HepG2 (cell line): Measurements from ENCODE around the gene SLC25A15. TPM values are rescaled to one million over a fixed set of nuclear protein-coding genes. Genes with fewer than 3 reads are reported as not detected.

Experiments
- ATAC-seq: fragments of 200-7000 bp; cut with Tn5 transposase; 3 replicates; pipeline ENCODE4 v1.9.1; 2020; ENCODE audit warnings: mild to moderate bottlenecking, moderate library complexity
- BruUV-seq: library from RNA; stranded (reverse); fragments of 400-500 nt; replicated peaks from 2 replicates; lab custom pipeline; 2021; lab: Mats Ljungman, UMichigan
- CTCF ChIA-PET: fragments of 300-600 bp; formaldehyde crosslinking; extraction: SDS; loops from one replicate; lab custom pipeline; 2021; ENCODE audit warnings: low total read pairs, inconsistent platforms, low intra/inter-chr PET ratio; lab: Yijun Ruan, JAX
- POLR2A ChIA-PET: fragments of 350-600 bp; sonication (Branson Sonifier 250); formaldehyde crosslinking; loops from one replicate; lab custom pipeline; 2020; ENCODE audit warnings: antibody characterized with exemption, inconsistent platforms; lab: Yijun Ruan, JAX
- DNase-seq: peaks from one replicate; pipeline ENCODE4 v3.0.0-alpha.2; 2015; ENCODE audit warnings: low spot score
- FAIRE-seq: peaks from 3 replicates; lab custom pipeline; 2011; peaks lifted over from hg19 to GRCh38; lab: Jason Lieb, UNC
- H2AFZ ChIP-seq: one replicate; pipeline ENCODE4 v1.6.1; 2011; ENCODE audit warnings: low read length, inconsistent platforms
- H3K27ac ChIP-seq: fragments of 300-600 bp; 3 replicates; pipeline ENCODE4 v1.8.0; 2011; ENCODE audit warnings: mixed run types, mild to moderate bottlenecking, mixed read lengths, low read length, inconsistent platforms; ENCODE audit not compliant: insufficient read depth; ENCODE audit errors: extremely low read length
- H3K27me3 ChIP-seq, 2 experiments: fragments of 200-600 bp in 1 of 2; 2 replicates in 1 of 2; 3 replicates in 1 of 2; pipeline versions ENCODE4 v1.6.0 to v1.8.0; 2011; ENCODE audit warnings: low read length in 2 of 2, mild to moderate bottlenecking in 2 of 2, moderate library complexity in 2 of 2, inconsistent platforms in 1 of 2; ENCODE audit not compliant: insufficient read depth in 2 of 2, control insufficient read depth in 1 of 2
- H3K36me3 ChIP-seq, 2 experiments: fragments of 200-600 bp in 1 of 2; replicated peaks in 1 of 2; 2 replicates in 1 of 2; 3 replicates in 1 of 2; pipeline versions ENCODE4 v1.5.1 to v1.8.0; 2011; ENCODE audit warnings: low read length in 2 of 2, inconsistent platforms in 1 of 2; ENCODE audit not compliant: insufficient read depth in 2 of 2, control insufficient read depth in 1 of 2
- H3K4me1 ChIP-seq: 2 replicates; pipeline ENCODE4 v1.5.1; 2012; ENCODE audit warnings: low read length, inconsistent platforms; ENCODE audit not compliant: insufficient read depth
- H3K4me2 ChIP-seq: 2 replicates; pipeline ENCODE4 v1.6.0; 2011; ENCODE audit warnings: low read depth, low read length, inconsistent platforms
- H3K4me3 ChIP-seq, 3 experiments: fragments of 200-600 bp in 1 of 3; sonication (generic), shearing (Covaris generic) in 1 of 3; replicated peaks in 1 of 3; 2 replicates each; pipeline ENCODE4 v1.5.1; 2011 to 2016; ENCODE audit warnings: low read length in 3 of 3, inconsistent platforms in 2 of 3, low read depth in 2 of 3, mild to moderate bottlenecking in 2 of 3, control low read depth in 1 of 3, mixed read lengths in 1 of 3; ENCODE audit not compliant: insufficient read depth in 1 of 3
- H3K79me2 ChIP-seq: one replicate; pipeline ENCODE4 v1.6.1; 2011; ENCODE audit warnings: low read length, inconsistent platforms; ENCODE audit not compliant: insufficient read depth
- H3K9ac ChIP-seq: 2 replicates; pipeline ENCODE4 v1.6.0; 2011; ENCODE audit warnings: mild to moderate bottlenecking, low read depth, low read length, inconsistent platforms; ENCODE audit not compliant: insufficient read depth
- H3K9me3 ChIP-seq: 2 replicates; pipeline ENCODE4 v1.5.1; 2012; ENCODE audit warnings: mild to moderate bottlenecking, low read length
- H4K20me1 ChIP-seq: 2 replicates; pipeline ENCODE4 v1.6.0; 2011; ENCODE audit warnings: inconsistent platforms, mild to moderate bottlenecking, low read length, moderate library complexity; ENCODE audit not compliant: insufficient read depth
- CENPX ChIP-seq: sonication (generic); formaldehyde crosslinking; IDR thresholded peaks from 2 replicates; pipeline ENCODE4 v1.9.0; 2021; ENCODE audit warnings: mild to moderate bottlenecking, missing genetic modification reagents, moderate library complexity
- FOXM1 ChIP-seq: sonication (generic); formaldehyde crosslinking; IDR thresholded peaks from 2 replicates; pipeline ENCODE4 v1.5.0; 2020; ENCODE audit warnings: missing genetic modification reagents
- GFI1 ChIP-seq: sonication (generic); formaldehyde crosslinking; IDR thresholded peaks from 2 replicates; pipeline ENCODE4 v1.5.0; 2020; ENCODE audit warnings: missing genetic modification reagents, mild to moderate bottlenecking, borderline replicate concordance
- MLLT10 ChIP-seq: sonication (generic); formaldehyde crosslinking; IDR thresholded peaks from 2 replicates; pipeline ENCODE4 v1.4.0; 2020; ENCODE audit warnings: missing genetic modification reagents
- NBN ChIP-seq: fragments of 450-650 bp; conservative IDR thresholded peaks from 2 replicates; pipeline ENCODE4 v1.6.1; 2017
- PLRG1 ChIP-seq: fragments of 450-650 bp; conservative IDR thresholded peaks from 2 replicates; pipeline ENCODE4 v1.6.1; 2016
- PRMT3 ChIP-seq: sonication (generic); formaldehyde crosslinking; IDR thresholded peaks from 2 replicates; pipeline ENCODE4 v1.8.1; 2022; ENCODE audit warnings: low read depth, mild to moderate bottlenecking, moderate library complexity, missing genetic modification reagents, borderline replicate concordance
- PRPF4 ChIP-seq: fragments of 200-400 bp; formaldehyde crosslinking; IDR thresholded peaks from 2 replicates; pipeline ENCODE4 v1.6.1; 2016; ENCODE audit warnings: low read length, low read depth; ENCODE audit not compliant: poor library complexity, severe bottlenecking
- PTBP1 ChIP-seq: fragments of 200-400 bp; formaldehyde crosslinking; IDR thresholded peaks from 2 replicates; pipeline ENCODE4 v1.6.1; 2018; ENCODE audit warnings: low read length, low read depth; ENCODE audit not compliant: poor library complexity, severe bottlenecking
- SPEN ChIP-seq: sonication (generic); formaldehyde crosslinking; IDR thresholded peaks from 2 replicates; pipeline ENCODE4 v1.5.1; 2020; ENCODE audit warnings: low read depth, mild to moderate bottlenecking, missing genetic modification reagents
- SRY ChIP-seq: sonication (generic); formaldehyde crosslinking; IDR thresholded peaks from 2 replicates; pipeline ENCODE4 v1.8.0; 2022; ENCODE audit warnings: mild to moderate bottlenecking, missing genetic modification reagents
- TBX2 ChIP-seq: sonication (generic); formaldehyde crosslinking; IDR thresholded peaks from 2 replicates; pipeline ENCODE4 v1.5.0; 2020; ENCODE audit warnings: missing genetic modification reagents, mild to moderate bottlenecking, borderline replicate concordance
- ZNF101 ChIP-seq: sonication (generic); formaldehyde crosslinking; IDR thresholded peaks from 2 replicates; pipeline ENCODE4 v1.4.0; 2020; ENCODE audit warnings: mild to moderate bottlenecking, low read depth, missing genetic modification reagents, borderline replicate concordance
- ZNF124 ChIP-seq: sonication (generic); formaldehyde crosslinking; IDR thresholded peaks from 2 replicates; pipeline ENCODE4 v1.4.0; 2020; ENCODE audit warnings: missing genetic modification reagents
- ZNF841 ChIP-seq: sonication (generic); formaldehyde crosslinking; IDR thresholded peaks from 2 replicates; pipeline ENCODE4 v1.8.1; 2023; ENCODE audit warnings: missing genetic modification reagents, borderline replicate concordance
- WGBS: methylation state at CpG from one replicate; pipeline ENCODE4 v1.1.6; 2017; ENCODE audit warnings: low lambda C conversion rate; 5-methylcytosine and 5-hydroxymethylcytosine counted together
- in situ Hi-C: cut with HindIII; loops from 2 replicates; pipeline ENCODE4 v1.10.0; 2017; ENCODE audit warnings: low pct_unique_long_range_greater_than_20kb; ENCODE audit not compliant: extremely low pct_ligation_motif_present
- intact Hi-C: fragments of 100-400 bp; cut with micrococcal nuclease; formaldehyde crosslinking; loops from one replicate; pipeline ENCODE4 v1.10.0; 2022; ENCODE audit not compliant: unreplicated experiment
- polyA plus RNA-seq, 8 experiments: library from polyadenylated mRNA; depleted of rRNA in 3 of 8; stranded (reverse) in 7 of 8; unstranded in 1 of 8; fragments of >200 nt; fragmentation: Illumina TruSeq in 4 of 8; extraction: Trizol in 4 of 8; gene quantifications; 2 replicates each; pipeline versions ENCODE4 v1.2.1 to v1.2.3, GENCODE V29; 2011 to 2016; ENCODE audit warnings: low read depth in 4 of 8, missing spikeins in 1 of 8, mixed read lengths in 1 of 8; ENCODE audit not compliant: insufficient read depth in 1 of 8
- total RNA-seq, 5 experiments: library from RNA; depleted of rRNA; stranded (reverse); fragments of >200 nt; fragmentation: Illumina TruSeq; extraction: Trizol; gene quantifications; 2 replicates each; pipeline ENCODE4 v1.2.3, GENCODE V29; 2016; ENCODE audit warnings: low read depth in 1 of 5
- TF ChIP-seq, protein P1 (sequence below): sonication (generic); formaldehyde crosslinking; IDR thresholded peaks from 2 replicates; pipeline ENCODE4 v1.8.1; 2023; ENCODE audit warnings: mild to moderate bottlenecking, missing genetic modification reagents
- TF ChIP-seq, protein P2 (sequence below): sonication (generic); formaldehyde crosslinking; IDR thresholded peaks from 2 replicates; pipeline ENCODE4 v1.4.0; 2020; ENCODE audit warnings: missing genetic modification reagents

Gene SLC25A15
- total and polyA plus RNA-seq, 2 of the 13 experiments (the other 11 are each of a cell fraction or from before 2014, with no cell fraction given), result 17.3 to 39.1 TPM

- TF ChIP-seq PLRG1 (no peak), SRY (CRISPR knock-in tag) (no peak), PRMT3 (CRISPR knock-in tag) (no peak), TBX2 (CRISPR knock-in tag) (no peak), SPEN (CRISPR knock-in tag) (no peak), GFI1 (CRISPR knock-in tag) (no peak), NBN (no peak), ZNF841 (CRISPR knock-in tag) (no peak), CENPX (no peak), FOXM1 (CRISPR knock-in tag) (no peak), ZNF101 (CRISPR knock-in tag) (no peak), MLLT10 (no peak), PRPF4 (no peak), ZNF124 (CRISPR knock-in tag) (no peak), PTBP1 (no peak)
- TF ChIP-seq, protein P1, sequence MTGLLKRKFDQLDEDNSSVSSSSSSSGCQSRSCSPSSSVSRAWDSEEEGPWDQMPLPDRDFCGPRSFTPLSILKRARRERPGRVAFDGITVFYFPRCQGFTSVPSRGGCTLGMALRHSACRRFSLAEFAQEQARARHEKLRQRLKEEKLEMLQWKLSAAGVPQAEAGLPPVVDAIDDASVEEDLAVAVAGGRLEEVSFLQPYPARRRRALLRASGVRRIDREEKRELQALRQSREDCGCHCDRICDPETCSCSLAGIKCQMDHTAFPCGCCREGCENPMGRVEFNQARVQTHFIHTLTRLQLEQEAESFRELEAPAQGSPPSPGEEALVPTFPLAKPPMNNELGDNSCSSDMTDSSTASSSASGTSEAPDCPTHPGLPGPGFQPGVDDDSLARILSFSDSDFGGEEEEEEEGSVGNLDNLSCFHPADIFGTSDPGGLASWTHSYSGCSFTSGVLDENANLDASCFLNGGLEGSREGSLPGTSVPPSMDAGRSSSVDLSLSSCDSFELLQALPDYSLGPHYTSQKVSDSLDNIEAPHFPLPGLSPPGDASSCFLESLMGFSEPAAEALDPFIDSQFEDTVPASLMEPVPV, result no peak
- TF ChIP-seq, protein P2, sequence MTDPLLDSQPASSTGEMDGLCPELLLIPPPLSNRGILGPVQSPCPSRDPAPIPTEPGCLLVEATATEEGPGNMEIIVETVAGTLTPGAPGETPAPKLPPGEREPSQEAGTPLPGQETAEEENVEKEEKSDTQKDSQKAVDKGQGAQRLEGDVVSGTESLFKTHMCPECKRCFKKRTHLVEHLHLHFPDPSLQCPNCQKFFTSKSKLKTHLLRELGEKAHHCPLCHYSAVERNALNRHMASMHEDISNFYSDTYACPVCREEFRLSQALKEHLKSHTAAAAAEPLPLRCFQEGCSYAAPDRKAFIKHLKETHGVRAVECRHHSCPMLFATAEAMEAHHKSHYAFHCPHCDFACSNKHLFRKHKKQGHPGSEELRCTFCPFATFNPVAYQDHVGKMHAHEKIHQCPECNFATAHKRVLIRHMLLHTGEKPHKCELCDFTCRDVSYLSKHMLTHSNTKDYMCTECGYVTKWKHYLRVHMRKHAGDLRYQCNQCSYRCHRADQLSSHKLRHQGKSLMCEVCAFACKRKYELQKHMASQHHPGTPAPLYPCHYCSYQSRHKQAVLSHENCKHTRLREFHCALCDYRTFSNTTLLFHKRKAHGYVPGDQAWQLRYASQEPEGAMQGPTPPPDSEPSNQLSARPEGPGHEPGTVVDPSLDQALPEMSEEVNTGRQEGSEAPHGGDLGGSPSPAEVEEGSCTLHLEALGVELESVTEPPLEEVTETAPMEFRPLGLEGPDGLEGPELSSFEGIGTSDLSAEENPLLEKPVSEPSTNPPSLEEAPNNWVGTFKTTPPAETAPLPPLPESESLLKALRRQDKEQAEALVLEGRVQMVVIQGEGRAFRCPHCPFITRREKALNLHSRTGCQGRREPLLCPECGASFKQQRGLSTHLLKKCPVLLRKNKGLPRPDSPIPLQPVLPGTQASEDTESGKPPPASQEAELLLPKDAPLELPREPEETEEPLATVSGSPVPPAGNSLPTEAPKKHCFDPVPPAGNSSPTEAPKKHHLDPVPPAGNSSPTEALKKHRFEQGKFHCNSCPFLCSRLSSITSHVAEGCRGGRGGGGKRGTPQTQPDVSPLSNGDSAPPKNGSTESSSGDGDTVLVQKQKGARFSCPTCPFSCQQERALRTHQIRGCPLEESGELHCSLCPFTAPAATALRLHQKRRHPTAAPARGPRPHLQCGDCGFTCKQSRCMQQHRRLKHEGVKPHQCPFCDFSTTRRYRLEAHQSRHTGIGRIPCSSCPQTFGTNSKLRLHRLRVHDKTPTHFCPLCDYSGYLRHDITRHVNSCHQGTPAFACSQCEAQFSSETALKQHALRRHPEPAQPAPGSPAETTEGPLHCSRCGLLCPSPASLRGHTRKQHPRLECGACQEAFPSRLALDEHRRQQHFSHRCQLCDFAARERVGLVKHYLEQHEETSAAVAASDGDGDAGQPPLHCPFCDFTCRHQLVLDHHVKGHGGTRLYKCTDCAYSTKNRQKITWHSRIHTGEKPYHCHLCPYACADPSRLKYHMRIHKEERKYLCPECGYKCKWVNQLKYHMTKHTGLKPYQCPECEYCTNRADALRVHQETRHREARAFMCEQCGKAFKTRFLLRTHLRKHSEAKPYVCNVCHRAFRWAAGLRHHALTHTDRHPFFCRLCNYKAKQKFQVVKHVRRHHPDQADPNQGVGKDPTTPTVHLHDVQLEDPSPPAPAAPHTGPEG, result no peak
- Histone ChIP-seq H3K4me3 (no peak overlapping the region), H3K27ac (no peak overlapping the region), H3K9ac (no peak overlapping the region), H3K27me3 (no peaks in the 10 kb centered on the region; a peak in 1 of 5 replicates), H4K20me1 (no peaks in the 10 kb centered on the region), H3K79me2 (peaks cover 10% of the 10 kb centered on the region), H3K9me3 (no peaks in the 10 kb centered on the region), H3K36me3 (no peaks in the 10 kb centered on the region), H3K4me2 (no peak overlapping the region), H2AFZ (no peak overlapping the region), H3K4me1 (peaks cover 80% of the 10 kb centered on the region)
- WGBS, result 32% methylated on average over 6 of the region's 6 CpGs
- POLR2A ChIA-PET, result interaction anchor here (4.0 kb wide), 1 partner anchor 12 kb away, joined by 14 read pairs; no protein-coding TSS in a partner anchor
- FAIRE-seq (no peak), ATAC-seq (no peak), DNase-seq (no peak)
- in situ Hi-C loops (loop anchor here (10.0 kb wide), 1 partner anchor 240 kb away; no protein-coding TSS in a partner anchor), intact Hi-C loops (loop anchor here (1.0 to 5.0 kb wide), 2 partner anchors 37 to 107 kb away; partner anchors contain the start of gene FOXO1)
- CTCF ChIA-PET, result no interaction called here
- no TSS peak for BruUV-seq
Measured at GRCh38 chr13:40774672-40775071, 14.7 kb upstream of the SLC25A15 start.
